ENCODE results near the gene RBM43. TPM values are rescaled to one million over a fixed set of nuclear protein-coding genes. Genes with fewer than 3 reads are reported as not detected.
A peak's percentile ranks its signal among the peaks of the same experiment; 100 is the strongest.
"Not testable (repeated sequence)": the region's sequence is repeated elsewhere in the genome, so short reads cannot be mapped to it uniquely, and the experiment has no call there.

Gene RBM43
- total RNA-seq, 1 experiment from 2014 or later: 4.9 TPM

DNA sequence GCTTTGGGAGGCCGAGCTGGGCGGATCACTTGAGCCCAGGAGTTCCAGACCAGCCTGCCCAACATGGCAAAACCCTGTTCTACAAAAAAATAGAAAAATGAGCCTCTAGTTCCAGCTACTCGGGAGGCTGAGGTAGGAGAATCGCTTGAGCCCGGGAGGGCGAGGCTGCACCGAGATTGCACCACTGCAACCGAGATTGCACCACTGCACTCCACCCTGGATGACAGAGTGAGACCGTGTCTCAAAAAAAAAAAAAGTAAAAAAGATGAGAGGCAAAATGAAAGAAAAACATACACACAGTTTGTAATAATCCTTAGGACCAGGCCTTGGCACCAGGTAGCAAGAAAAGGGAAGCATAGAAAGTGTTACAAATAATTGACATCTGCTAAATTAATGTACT lies 22.0 kb downstream of the RBM43 start:
- in situ Hi-C loops (cut with HindIII; ENCODE audit: low pct_unique_long_range_greater_than_20kb, low sequenced_read_pairs): no loop called here

DNA sequence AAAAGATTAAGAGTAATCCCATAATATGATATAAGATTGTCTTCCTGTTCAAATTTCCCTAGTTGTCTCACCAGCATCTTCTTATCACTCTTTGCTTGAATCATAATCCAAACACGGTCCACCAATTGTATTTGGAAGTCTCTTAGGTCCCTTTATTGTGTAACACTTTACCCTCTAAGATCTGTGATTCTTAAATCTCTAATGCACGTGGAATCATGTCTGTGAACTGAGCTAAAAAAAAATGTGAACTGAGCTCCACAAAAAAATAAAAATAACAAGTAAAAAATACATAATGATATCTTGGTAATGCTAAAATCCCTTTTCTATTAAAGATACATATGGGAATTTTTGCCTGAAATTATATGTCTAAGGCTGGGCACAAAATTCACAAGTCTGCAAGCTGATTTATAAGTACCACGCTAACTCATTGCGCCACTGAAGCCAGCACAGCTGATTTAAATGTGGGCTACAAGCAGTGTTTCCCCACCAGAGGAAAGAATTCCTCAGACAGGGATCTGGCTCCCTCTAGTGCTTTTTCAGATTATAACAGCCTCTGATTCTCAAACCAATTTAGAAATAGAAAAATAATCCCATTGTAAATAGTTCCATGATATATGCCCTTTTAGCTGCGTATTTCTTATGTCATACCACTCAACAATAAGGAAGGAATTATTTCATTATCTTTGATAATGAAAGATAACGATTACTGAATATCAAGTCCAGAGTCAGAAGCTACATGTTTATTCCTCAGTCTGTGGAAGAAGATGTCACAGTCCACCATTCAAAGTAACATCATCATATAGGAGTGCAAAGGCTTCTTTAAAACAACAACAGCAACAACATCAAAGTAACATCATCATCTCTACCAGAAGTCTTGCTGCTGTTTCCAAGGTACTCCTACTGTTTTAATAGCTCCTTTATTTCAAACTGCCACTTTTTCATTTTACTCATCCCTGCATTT lies 22.9 kb downstream of the RBM43 start:
- DNase-seq (ENCODE audit: low read depth, low spot score): peak; percentile 78
- in situ Hi-C loops (cut with HindIII; ENCODE audit: low pct_unique_long_range_greater_than_20kb, low sequenced_read_pairs): no loop called here

More for the DNA sequence above, 22.0 kb downstream of the RBM43 start:
- no peak for DNase-seq (ENCODE audit: low read depth, low spot score)

DNA sequence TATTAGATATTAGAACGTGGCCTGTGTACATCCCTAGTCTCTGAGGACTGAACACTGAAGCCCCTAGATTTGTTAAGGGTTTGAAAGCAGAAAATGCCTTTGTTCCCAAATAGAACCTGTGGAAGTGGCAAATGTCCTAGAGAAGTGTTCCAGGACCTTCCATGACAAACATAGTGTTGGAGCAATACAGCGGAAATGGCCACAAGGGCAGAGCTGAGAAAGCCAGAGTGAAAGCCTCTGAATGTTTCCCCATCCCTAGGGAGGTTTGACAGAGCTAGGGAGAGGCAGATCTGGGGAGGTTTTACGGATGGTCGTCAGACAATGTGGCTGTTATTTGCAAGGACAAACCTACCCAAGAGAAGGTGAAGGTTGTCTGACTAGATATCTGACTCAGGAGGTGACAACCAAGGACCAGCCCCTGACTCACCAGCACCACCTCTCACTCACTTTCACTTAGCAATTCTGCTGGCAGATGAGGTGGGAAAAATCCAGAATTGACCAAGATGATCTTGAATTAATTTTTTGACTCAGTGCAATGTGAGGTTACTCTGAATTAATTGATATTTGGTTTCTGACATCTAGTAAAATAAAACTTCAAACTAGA lies 24.1 kb downstream of the RBM43 start:
- peak; percentile 8 for DNase-seq (ENCODE audit: low read depth, low spot score)
- in situ Hi-C loops (cut with HindIII; ENCODE audit: low pct_unique_long_range_greater_than_20kb, low sequenced_read_pairs): no loop called here

DNA sequence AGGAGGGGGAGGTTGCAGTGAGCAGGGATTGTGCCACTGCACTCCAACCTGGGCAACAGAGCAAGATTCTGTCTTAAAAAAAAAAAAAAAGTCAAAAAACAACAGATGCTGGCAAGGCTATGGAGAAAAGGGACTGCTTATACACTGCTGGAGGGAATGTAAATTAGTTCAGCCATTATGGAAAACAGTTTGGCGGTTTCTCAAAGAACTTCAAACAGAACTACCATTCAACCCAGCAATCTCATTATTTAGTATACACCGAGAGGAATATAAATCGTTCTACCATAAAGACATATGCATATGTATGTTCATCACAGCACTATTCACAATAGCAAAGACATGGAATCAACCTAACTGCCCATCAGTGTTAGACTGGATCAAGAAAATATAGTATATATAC lies 27.9 kb downstream of the RBM43 start:
- DNase-seq (ENCODE audit: low read depth, low spot score); in situ Hi-C loops (cut with HindIII; ENCODE audit: low pct_unique_long_range_greater_than_20kb, low sequenced_read_pairs): not testable (repeated sequence)

DNA sequence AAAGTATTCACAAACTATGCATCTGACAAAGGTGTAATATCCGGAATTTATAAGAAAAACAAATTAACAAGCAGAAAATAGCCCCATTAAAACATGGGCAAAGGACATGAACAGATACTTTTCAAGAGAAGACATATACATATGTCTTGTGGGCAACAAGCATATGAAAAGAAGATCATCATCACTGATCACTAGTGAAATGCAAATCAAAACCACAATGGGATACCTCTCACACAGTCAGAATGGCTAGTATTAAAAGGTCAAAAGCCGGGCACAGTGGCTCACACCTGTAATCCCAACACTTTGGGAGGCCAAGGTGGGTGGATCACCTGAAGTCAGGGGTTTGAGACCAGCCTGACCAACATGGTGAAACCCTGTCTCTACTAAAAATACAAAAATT lies 28.4 kb downstream of the RBM43 start:
- in situ Hi-C loops (cut with HindIII; ENCODE audit: low pct_unique_long_range_greater_than_20kb, low sequenced_read_pairs): not testable (repeated sequence)

DNA sequence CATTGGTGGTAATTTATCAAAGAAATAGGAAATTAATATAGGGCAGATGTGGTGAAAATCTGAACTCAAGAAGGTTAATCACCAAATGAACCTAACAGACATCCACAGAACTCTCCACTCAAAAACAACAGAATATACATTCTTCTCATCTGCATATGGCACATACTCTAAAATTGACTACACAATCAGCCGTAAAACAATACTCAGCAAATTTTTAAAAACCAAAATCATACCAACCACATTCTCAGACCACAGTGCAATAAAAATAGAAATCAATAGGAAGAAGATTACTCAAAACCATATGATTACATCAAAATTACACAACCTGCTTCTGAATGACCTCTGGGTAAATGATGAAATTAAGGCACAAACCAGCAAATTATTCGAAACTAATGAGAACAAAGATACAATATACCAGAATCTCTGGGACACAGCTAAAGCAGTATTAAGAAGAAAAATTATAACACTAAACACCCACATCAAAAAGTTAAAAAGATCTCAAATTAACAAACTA lies 31.0 kb downstream of the RBM43 start:
- DNase-seq (ENCODE audit: low read depth, low spot score): no peak
- in situ Hi-C loops (cut with HindIII; ENCODE audit: low pct_unique_long_range_greater_than_20kb, low sequenced_read_pairs): no loop called here

More for the DNA sequence above, 28.4 kb downstream of the RBM43 start:
- DNase-seq (ENCODE audit: low read depth, low spot score): not testable (repeated sequence)

DNA sequence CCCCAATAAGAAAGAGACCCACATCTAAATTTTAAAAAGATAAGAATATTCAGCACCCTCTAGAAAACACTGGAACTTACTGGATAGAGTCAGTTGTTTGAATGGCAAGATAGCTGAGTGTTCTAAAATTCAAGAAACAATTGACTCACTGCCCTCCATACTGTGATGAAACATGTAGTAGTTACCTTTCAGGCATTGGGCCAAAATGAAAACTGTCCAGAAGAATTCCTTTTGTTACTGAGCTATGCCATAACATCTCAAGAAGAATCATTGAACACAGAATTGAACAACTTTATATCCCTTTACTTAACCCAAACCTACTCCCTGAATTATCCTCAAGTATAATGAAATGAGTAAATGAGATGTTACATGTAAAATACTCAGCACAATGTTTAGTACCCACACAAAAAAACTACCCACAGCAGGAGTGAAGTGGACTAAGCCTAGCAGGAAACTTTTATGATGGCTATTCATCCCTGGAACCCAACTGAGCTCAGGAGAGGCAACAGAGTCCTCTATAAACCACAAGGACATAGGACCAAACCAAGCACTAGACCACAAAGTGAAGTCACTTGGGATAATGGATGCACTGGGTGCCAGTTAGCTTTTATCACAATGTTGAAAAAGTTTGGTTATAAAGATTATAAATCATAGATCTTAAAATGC lies 32.7 kb downstream of the RBM43 start:
- DNase-seq (ENCODE audit: low read depth, low spot score): no peak
- in situ Hi-C loops (cut with HindIII; ENCODE audit: low pct_unique_long_range_greater_than_20kb, low sequenced_read_pairs): no loop called here

DNA sequence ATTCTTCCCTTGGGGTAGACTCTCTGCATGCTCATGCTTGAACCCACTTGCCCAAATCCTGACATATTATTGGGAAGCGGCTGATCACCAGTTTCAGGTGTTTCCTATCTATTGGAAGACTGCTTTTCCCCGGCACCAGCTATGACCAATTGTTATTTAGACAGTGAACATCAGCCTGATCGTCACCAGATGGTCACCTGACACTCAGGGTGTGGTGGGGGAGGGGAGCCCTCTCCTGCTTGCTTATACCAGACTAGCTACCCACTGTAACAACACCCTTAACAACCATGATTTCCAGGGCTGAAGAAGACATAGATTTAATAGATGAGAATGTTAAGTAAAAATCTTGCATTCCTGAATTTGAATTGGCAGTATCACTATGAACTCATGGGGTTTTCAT lies 44.3 kb downstream of the RBM43 start:
- DNase-seq (ENCODE audit: low read depth, low spot score): no peak
- in situ Hi-C loops (cut with HindIII; ENCODE audit: low pct_unique_long_range_greater_than_20kb, low sequenced_read_pairs): no loop called here

DNA sequence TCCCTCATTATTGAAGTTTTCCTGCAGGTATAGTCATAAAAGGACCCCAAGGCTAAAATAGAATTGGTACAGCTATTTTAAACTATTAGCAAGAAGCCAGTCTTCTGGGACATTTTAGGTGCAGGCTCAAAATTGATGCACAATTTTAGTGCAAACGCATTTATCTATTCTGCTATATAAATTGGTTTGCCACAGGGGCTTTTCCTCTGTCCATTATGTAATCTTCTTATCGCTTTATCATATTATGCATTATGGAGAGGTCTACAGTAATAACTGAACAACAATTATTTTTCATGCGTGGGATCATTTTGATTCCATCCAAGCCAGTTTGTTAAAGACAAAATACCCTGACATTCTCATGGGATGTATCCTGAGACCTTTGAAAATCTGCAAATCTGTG lies 54.6 kb downstream of the RBM43 start:
- in situ Hi-C loops (cut with HindIII; ENCODE audit: low pct_unique_long_range_greater_than_20kb, low sequenced_read_pairs): no loop called here
- DNase-seq (ENCODE audit: low read depth, low spot score): no peak

DNA sequence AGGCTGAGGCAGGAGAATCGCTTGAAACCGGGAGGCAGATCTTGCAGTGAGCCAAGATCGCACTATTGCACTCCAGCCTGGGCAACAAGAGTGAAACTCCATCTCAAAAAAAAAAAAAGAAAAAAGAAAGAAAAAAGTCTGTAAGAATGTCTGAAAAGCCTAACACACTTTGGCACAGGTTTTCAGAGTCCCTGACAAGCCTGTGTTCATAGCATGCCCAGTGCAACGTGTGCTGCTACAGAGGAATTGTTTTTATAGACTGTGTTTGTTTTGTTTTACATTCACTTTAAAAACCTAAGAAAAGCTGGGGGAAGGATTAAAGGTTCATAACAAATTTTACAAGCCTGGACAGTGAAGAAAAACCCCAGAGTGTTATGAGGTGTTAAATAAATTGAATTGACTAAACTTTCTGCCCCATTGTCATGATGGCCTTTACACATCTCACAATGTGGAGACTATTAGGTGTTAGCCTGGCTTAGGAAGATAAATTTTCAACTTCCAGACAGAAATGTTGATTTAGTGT lies 55.2 kb downstream of the RBM43 start:
- in situ Hi-C loops (cut with HindIII; ENCODE audit: low pct_unique_long_range_greater_than_20kb, low sequenced_read_pairs): no loop called here
- no peak for DNase-seq (ENCODE audit: low read depth, low spot score)

DNA sequence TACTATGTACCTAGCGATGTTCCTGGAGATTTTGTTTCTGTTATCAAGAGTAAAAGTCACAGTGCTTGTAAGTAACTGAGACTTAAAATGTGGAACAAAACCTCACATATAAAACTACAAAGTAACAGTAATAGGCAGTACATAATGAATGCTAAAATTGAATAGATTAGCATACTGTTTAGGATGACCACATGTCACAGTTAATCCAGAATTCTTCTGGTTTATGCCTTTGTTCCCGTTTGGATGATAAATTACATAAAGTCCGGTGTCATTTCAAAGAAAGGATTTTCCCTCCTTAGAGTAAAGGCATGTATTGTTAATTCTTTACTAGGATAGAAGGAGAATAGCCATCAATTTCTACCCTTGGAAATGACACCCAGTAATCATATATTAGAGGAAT lies 56.1 kb downstream of the RBM43 start:
- in situ Hi-C loops (cut with HindIII; ENCODE audit: low pct_unique_long_range_greater_than_20kb, low sequenced_read_pairs): no loop called here
- no peak for DNase-seq (ENCODE audit: low read depth, low spot score)

DNA sequence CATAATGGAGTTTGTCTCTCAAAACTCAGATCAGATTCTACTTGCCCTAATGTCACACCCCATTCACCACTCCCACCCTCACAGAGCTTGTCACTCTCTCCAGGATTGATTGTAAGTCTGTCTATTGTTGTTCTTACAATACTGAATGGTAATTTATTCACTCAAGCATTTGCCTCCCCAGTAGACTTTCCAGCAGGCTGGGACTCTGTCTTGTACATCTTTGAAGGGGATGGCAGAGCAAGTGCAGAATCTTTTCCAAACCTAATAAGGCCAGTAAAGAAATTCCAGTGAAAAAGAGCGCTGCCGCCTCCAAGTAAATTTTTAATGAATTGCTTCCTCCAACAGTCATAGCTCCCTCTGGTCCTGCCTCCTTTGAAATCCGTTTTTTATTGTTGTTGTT lies 56.9 kb downstream of the RBM43 start:
- in situ Hi-C loops (cut with HindIII; ENCODE audit: low pct_unique_long_range_greater_than_20kb, low sequenced_read_pairs): no loop called here

DNA sequence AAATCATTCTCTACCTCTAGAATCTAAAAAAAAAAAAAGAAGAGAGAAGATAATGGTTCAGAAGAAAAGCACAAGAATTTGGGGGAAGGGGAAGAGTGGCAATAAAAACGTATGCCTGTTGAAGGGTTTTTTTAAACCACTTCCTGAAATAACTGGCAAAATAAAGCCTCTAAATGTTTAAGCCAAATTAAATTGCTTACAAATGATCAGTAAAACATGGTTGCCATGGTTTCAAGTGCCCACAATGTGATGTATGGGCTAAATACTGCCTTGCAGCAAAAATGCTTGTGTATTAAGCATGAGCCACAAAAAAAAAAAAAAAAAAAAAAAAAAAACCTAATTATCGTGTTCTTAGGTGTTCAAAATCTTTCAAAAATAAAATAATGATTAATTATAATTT lies 60.8 kb downstream of the RBM43 start:
- in situ Hi-C loops (cut with HindIII; ENCODE audit: low pct_unique_long_range_greater_than_20kb, low sequenced_read_pairs): no loop called here
- no peak for DNase-seq (ENCODE audit: low read depth, low spot score)

More for the DNA sequence above, 56.9 kb downstream of the RBM43 start:
- DNase-seq (ENCODE audit: low read depth, low spot score): no peak

DNA sequence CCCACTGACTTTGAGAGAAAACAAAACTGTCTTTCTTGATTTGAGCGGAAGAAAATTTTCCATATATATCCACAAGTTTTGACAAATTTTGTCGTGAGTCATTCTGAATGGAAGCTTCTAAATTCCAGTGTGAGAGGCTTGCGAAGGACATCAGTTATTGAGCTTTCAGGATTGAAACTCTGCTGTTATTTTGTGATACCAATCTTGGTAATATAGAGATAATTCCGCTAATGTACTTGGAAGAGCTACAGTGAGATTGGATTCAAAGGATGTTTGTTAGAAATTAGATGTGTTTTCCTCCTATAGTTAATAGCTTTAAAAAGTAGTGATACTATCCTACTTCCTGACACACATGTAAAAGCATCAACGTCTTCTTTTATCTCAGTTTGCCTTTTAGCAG lies 61.4 kb downstream of the RBM43 start:
- in situ Hi-C loops (cut with HindIII; ENCODE audit: low pct_unique_long_range_greater_than_20kb, low sequenced_read_pairs): no loop called here

DNA sequence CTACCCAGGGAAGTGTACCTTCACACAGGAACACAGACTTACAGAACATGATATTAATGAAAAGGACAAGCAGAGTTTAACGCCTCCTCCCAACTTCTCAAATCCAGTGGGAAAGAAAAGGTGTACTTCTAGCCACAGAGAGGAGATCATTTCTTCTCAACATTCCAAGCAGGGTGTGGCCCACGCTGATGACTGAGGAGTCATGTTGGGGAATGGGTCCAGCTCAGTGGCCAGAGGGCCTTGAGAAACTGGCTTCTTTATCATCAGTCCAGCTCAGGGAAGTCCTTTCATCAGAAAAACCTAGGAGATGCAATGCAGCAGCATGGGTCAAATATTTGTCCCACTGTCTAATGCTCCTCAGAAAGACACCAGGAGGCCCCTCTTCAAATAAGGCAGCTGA lies 63.0 kb downstream of the RBM43 start:
- DNase-seq (ENCODE audit: low read depth, low spot score): no peak
- in situ Hi-C loops (cut with HindIII; ENCODE audit: low pct_unique_long_range_greater_than_20kb, low sequenced_read_pairs): no loop called here

More for the DNA sequence above, 61.4 kb downstream of the RBM43 start:
- DNase-seq (ENCODE audit: low read depth, low spot score): no peak

All from SK-MEL-5 (cell line).